Jurkat, Clone E6-1 (cell line): ENCODE measurements around the gene SLC35B2.

ENCODE experiments used
- DNase-seq: peaks from one replicate; pipeline ENCODE4 v3.0.0-alpha.2; 2011; ENCODE audit warnings: low read depth, low spot score
- H3K4me3 ChIP-seq: 2 replicates; pipeline ENCODE4 v1.5.1; 2011; ENCODE audit warnings: mild to moderate bottlenecking, low read length, control low read depth, moderate library complexity

The SLC35B2 gene

DNA sequence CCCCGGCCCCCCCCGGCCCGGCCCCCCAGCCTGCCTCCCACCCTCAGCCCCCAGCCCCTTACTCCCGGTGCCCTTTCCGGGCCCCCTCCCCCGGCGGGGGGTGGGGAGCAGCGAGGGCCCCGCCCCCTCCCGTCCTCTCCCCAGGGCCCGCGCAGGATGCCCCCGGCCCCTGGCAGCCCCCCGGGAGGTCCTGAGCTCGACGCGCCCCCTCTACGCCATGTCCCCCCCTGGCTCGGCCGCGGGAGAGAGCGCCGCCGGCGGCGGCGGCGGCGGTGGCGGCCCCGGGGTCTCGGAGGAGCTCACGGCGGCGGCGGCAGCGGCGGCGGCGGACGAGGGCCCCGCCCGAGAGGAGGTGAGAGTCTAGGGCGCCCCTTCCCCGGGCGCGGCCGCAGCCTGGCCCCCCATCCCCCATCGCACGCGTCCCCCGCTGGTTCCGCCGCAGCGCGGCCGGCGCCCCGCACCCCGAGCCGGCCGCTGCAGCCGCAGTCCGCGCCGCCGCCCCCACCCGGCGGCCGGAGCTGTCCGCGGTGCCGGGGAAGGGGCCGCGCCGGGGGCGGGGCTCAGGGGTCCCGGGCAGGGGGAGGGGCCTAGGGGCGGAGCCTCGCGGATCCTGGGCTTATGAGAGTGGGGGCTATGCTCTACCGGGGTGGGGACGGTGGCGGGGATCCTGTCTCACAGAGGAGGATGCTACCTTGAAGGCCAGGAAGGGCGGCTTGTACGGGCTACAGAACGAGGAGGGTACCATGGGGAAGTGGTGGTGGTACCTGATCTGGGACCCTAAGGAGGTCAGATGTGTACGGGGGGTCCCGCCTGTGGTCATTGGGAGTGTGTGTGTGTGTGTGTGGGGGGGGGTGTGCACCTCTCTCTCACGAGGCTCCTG is 13.4 kb upstream of the SLC35B2 start:
- peak overlapping the region; percentile 37 for H3K4me3 ChIP-seq
- no peak for DNase-seq

GRCh38 chr6:44269921-44270525 is 12.7 kb upstream of the SLC35B2 start, which contains the start of gene TMEM151B:
TSS of gene TMEM151B (plus strand) at chr6:44270450. CDS start at chr6:44270743, 293 bp downstream.
- H3K4me3 ChIP-seq: peak within 1 kb of the TSS; percentile 37
- no peak for DNase-seq

GRCh38 chr6:44269178-44269920 is 12.0 kb upstream of the SLC35B2 start:
- no peak overlapping the region for H3K4me3 ChIP-seq
- DNase-seq: no peak

GRCh38 chr6:44268095-44268628 is 10.8 kb upstream of the SLC35B2 start:
- no peak for DNase-seq
- H3K4me3 ChIP-seq: no peak overlapping the region

GRCh38 chr6:44267252-44267651 is 9.9 kb upstream of the SLC35B2 start:
- H3K4me3 ChIP-seq: no peak overlapping the region
- no peak for DNase-seq

GRCh38 chr6:44266347-44266746 is 9.0 kb upstream of the SLC35B2 start:
- no peak overlapping the region for H3K4me3 ChIP-seq
- no peak for DNase-seq

GRCh38 chr6:44265722-44266233 is 8.4 kb upstream of the SLC35B2 start:
- DNase-seq: no peak
- H3K4me3 ChIP-seq: peak overlapping the region; percentile 86

DNA sequence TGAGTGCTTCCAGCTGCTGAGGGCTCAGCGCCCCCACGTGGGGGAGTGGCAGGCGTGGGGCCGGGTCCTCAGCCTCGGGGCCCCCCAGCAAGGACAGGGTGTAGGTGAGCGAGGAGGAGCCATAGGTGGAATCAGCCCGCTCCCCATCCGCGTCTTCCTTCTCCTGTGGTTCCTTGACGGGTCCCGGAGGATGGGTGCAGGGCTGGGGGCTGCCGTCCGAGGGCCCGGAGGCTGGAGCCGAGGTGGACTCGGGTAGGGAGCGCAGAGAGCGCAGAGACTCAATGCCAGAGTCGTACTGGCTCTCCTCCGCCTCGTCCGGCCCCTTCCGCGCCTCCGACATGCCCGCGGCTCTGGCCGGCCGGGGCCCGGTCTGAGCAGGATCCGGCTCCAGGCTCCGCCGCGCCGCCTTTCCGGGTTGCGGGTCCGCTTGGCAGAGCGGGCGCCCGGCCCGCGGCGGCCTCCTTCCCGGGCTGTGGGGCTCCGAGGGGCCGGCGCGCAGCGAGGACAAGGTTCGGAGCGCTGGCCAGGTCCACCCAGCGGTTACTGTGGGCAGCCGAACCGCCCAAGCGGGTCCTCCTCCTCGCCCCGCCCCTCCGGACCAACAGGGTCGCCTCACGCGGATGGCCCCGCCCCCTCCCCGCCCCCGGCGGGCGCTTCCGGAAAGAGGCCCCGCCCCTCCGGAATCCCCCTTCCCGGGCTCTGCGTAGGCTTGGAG is 7.8 kb upstream of the SLC35B2 start, which contains the start of gene NFKBIE:
Gene NFKBIE, minus strand, starts transcription at position 545 of the 715 bp plus-strand sequence. Its CDS starts 205 bp downstream, at position 340.
- peak within 1 kb of the TSS; percentile 86 for H3K4me3 ChIP-seq
- no peak for DNase-seq

DNA sequence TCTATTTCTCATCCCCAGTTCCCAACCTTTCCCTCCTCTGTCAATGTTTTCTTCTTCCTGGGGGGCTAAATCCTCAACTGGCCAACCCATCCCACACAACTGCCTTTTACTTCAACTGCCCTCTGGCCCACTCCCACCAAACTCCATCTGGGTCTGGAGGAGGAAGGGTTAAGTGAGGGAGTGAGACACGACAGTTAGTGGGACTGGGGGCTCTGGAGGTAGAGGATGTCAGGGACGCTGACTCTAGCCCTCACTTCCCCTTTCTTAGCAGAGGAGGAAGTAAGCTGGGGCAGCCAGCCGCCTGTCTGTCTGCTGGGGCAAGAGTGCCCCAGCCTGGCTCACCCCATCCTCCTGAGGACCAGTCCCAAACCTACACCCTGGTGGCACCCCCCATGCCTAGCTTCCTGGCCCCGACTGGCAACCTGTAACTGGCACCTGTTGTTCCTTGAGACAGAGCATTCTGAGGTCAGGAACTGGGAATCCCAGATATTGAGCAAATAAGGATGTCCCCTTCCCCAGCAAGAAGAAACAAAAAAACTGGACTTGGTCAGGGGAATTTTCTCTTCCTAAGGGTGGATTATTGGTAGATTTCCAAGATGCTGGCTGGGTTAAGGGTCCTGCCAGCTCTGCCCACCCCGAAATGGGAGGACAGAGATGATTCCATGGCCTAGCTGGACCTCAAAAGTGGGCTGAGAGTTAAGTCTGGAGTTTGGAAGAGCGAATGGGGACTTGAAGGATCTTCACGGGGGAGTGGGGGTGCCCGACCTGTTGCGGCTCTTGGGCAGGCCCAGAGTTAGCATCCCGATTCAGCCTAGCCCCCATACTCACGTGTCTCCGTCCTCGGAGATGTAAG is 7.1 kb upstream of the SLC35B2 start:
- H3K4me3 ChIP-seq: peak overlapping the region; percentile 86
- DNase-seq: no peak

DNA sequence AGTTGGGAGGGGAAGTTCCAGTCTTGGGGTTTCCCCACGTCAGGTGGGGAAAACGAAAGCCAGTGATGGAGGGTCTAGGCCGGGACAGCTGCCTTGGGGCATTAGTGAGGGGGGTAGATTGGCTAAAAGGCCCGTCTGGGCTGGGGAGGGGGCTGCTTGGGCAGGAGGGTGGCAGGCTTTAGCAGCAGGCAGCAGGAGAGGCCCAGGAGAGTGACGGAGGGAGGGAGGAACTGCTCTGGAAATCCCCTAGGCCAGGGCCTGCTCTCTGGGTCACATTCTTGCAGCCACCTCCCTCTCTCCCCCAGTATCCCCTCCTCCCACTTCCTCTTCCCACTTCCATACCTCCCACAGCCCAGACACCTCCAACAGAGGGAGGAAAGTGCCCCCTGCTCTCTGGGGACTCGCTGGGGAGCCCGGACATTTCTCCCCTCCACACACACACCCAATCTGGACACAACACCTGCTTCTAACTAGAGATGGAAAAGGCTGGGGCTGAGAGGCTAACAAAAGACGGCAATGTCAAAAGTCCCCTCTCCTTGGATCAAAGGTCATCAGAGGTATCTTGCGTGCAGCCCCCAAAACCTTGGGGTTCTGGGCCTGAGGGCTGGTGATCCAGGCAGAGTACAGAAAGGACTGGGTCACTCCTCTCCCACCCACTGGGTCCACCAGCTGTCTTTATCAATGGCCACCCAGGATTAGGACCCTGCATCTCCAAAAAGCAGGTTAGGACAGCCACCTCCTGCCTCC is 6.2 kb upstream of the SLC35B2 start:
- no peak for DNase-seq
- H3K4me3 ChIP-seq: no peak overlapping the region; the same call in 1 of the 2 replicates

GRCh38 chr6:44262467-44263353 is 5.4 kb upstream of the SLC35B2 start:
- DNase-seq: no peak
- no peak overlapping the region for H3K4me3 ChIP-seq

DNA sequence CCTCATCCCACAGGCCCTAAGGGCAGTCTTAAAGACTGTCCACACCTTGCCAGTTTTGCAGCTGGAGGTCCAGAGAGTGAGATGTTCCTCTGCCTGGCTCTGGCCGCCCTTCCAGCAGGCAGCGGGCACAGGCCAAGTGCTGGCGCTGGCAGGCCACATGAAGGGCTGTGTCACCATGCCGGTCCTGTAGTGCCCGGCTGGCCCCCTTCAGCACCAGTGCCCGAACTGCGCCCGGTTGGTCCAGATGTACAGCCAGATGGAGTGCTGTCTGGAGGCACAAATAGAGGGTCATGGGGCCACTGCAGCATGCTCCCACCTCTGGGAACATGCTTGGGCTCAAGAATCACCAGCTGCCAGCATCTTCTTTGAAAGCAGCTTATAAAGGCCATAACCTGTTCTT is 4.3 kb upstream of the SLC35B2 start:
- no peak for DNase-seq
- no peak overlapping the region for H3K4me3 ChIP-seq

GRCh38 chr6:44260451-44261297 is 3.3 kb upstream of the SLC35B2 start:
- no peak overlapping the region for H3K4me3 ChIP-seq
- no peak for DNase-seq

GRCh38 chr6:44260011-44260410 is 2.7 kb upstream of the SLC35B2 start:
- H3K4me3 ChIP-seq: no peak overlapping the region
- no peak for DNase-seq

DNA sequence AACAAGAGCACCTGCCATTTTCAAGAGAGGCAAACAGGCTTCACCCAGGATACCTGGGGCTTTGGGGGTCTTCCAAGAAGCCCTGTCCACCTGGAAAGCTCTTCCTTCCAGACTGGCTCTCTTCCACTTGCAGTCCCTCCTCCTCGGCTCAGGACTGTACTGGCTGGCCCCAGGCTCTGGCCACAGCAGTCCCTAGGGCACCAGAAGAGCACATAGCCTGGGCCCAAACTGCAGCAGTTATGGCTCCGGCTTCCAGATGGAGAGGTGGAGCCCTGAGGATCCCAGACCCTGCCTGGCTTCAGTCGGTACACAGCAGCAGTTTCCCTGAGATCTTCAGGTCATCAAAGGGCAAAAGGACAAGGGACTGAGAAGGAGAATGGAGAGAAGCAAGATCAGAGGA is 1.6 kb upstream of the SLC35B2 start:
- DNase-seq: no peak
- H3K4me3 ChIP-seq: no peak overlapping the region
